ENCODE measurements around the gene SLC7A4. TPM values are rescaled to one million over a fixed set of nuclear protein-coding genes. Genes with fewer than 3 reads are reported as not detected.
A peak's percentile ranks its signal among the peaks of the same experiment; 100 is the strongest.

The SLC7A4 gene
- total and polyA plus RNA-seq, 10 of the 15 experiments (the other 5 are each of a cell fraction or from before 2014, with no cell fraction given), result 0.06 to 0.25 (median 0.14) TPM; not detected in 6

DNA sequence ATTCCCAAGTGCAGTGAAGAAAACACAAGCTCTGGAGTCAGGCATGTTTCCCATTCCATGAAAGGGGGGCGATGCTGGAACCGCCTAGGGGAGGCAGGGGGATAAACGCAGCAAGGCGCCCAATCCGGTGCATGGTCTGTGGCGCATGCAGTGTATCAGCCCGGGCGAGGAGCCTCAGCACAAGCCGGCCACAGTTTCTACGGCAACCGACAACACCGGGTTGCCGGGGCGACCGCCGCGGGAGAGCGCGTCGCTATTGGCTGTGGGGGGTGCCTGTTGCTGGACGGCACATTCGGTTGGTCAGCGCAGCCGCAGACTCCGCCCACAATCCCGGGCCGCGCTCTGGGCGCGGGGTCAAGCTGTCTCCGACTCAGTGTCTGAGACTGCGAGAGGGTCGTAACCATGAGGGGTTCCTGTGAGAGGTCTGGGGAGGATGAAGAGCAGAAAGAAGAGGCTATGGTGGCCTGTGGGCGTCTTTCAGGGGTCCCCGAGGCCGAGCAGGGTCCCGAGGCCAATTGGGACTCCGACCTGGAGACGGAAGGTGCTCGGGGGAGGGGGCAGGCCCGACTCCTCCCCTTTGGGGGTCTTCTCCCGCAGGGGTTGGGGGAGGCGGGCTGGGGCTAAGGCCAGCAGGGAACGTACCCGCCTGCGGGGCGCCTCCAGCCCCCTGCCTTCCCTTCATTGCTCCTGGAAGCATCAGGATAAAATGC, 13.4 kb upstream of the SLC7A4 start, which contains the start of gene LRRC74B (continued):
- TF ChIP-seq, protein P1, sequence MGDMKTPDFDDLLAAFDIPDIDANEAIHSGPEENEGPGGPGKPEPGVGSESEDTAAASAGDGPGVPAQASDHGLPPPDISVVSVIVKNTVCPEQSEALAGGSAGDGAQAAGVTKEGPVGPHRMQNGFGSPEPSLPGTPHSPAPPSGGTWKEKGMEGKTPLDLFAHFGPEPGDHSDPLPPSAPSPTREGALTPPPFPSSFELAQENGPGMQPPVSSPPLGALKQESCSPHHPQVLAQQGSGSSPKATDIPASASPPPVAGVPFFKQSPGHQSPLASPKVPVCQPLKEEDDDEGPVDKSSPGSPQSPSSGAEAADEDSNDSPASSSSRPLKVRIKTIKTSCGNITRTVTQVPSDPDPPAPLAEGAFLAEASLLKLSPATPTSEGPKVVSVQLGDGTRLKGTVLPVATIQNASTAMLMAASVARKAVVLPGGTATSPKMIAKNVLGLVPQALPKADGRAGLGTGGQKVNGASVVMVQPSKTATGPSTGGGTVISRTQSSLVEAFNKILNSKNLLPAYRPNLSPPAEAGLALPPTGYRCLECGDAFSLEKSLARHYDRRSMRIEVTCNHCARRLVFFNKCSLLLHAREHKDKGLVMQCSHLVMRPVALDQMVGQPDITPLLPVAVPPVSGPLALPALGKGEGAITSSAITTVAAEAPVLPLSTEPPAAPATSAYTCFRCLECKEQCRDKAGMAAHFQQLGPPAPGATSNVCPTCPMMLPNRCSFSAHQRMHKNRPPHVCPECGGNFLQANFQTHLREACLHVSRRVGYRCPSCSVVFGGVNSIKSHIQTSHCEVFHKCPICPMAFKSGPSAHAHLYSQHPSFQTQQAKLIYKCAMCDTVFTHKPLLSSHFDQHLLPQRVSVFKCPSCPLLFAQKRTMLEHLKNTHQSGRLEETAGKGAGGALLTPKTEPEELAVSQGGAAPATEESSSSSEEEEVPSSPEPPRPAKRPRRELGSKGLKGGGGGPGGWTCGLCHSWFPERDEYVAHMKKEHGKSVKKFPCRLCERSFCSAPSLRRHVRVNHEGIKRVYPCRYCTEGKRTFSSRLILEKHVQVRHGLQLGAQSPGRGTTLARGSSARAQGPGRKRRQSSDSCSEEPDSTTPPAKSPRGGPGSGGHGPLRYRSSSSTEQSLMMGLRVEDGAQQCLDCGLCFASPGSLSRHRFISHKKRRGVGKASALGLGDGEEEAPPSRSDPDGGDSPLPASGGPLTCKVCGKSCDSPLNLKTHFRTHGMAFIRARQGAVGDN (IDR thresholded peaks at IDR 0.05), result no peak
- no peak for TF ChIP-seq TCF3 (IDR thresholded peaks at IDR 0.05; ENCODE audit: borderline replicate concordance, insufficient read depth, low read depth, low read length)
- TF ChIP-seq, protein P2, sequence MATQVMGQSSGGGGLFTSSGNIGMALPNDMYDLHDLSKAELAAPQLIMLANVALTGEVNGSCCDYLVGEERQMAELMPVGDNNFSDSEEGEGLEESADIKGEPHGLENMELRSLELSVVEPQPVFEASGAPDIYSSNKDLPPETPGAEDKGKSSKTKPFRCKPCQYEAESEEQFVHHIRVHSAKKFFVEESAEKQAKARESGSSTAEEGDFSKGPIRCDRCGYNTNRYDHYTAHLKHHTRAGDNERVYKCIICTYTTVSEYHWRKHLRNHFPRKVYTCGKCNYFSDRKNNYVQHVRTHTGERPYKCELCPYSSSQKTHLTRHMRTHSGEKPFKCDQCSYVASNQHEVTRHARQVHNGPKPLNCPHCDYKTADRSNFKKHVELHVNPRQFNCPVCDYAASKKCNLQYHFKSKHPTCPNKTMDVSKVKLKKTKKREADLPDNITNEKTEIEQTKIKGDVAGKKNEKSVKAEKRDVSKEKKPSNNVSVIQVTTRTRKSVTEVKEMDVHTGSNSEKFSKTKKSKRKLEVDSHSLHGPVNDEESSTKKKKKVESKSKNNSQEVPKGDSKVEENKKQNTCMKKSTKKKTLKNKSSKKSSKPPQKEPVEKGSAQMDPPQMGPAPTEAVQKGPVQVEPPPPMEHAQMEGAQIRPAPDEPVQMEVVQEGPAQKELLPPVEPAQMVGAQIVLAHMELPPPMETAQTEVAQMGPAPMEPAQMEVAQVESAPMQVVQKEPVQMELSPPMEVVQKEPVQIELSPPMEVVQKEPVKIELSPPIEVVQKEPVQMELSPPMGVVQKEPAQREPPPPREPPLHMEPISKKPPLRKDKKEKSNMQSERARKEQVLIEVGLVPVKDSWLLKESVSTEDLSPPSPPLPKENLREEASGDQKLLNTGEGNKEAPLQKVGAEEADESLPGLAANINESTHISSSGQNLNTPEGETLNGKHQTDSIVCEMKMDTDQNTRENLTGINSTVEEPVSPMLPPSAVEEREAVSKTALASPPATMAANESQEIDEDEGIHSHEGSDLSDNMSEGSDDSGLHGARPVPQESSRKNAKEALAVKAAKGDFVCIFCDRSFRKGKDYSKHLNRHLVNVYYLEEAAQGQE (IDR thresholded peaks at IDR 0.05; ENCODE audit: low read depth, low read length), result no peak
- TF ChIP-seq BRCA1 (IDR thresholded peaks at IDR 0.05; ENCODE audit: low read depth, low read length), result no peak
- TF ChIP-seq DPF2 (IDR thresholded peaks at IDR 0.05), result peak; percentile 88
- peak; percentile 79 for TF ChIP-seq NFYB (IDR thresholded peaks at IDR 0.05; ENCODE audit: insufficient read depth, low read depth, low read length)
- TF ChIP-seq BMI1 (IDR thresholded peaks at IDR 0.05; ENCODE audit: borderline replicate concordance), result peak; percentile 98
- no peak for TF ChIP-seq IKZF1 (conservative IDR thresholded peaks at IDR 0.05)
- TF ChIP-seq, protein P3, sequence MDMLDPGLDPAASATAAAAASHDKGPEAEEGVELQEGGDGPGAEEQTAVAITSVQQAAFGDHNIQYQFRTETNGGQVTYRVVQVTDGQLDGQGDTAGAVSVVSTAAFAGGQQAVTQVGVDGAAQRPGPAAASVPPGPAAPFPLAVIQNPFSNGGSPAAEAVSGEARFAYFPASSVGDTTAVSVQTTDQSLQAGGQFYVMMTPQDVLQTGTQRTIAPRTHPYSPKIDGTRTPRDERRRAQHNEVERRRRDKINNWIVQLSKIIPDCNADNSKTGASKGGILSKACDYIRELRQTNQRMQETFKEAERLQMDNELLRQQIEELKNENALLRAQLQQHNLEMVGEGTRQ (IDR thresholded peaks at IDR 0.05; ENCODE audit: borderline replicate concordance, low read depth, low read length), result no peak
- no peak for TF ChIP-seq PAX8 (IDR thresholded peaks at IDR 0.05)
- no peak for TF ChIP-seq SPI1 (IDR thresholded peaks at IDR 0.05; ENCODE audit: borderline replicate concordance, insufficient read depth, low read depth, low read length)
- TF ChIP-seq SIN3A (IDR thresholded peaks at IDR 0.05; ENCODE audit: low read depth, low read length), result no peak
- no peak for TF ChIP-seq ZNF24 (IDR thresholded peaks at IDR 0.05)
- TF ChIP-seq FOS (IDR thresholded peaks at IDR 0.05; ENCODE audit: borderline replicate concordance, extremely low read depth, insufficient read length), result peak; percentile 26
- no peak for TF ChIP-seq MYB (IDR thresholded peaks at IDR 0.05; ENCODE audit: borderline replicate concordance, low read depth, low read length)
- TF ChIP-seq BHLHE40 (IDR thresholded peaks at IDR 0.05; ENCODE audit: borderline replicate concordance in 1 of 2, low read depth in 2 of 2, low read length in 1 of 2), result peak in 1 of 2 experiments; percentile 58; a peak in 1 of 4 replicates

Measured in GM12878 (cell line).